H9 (cell line): Measurements from ENCODE around the gene ADAMTS2. TPM values are rescaled to one million over a fixed set of nuclear protein-coding genes. Genes with fewer than 3 reads are reported as not detected.

ENCODE experiments used
- DNase-seq: peaks from one replicate; pipeline ENCODE4 v3.0.0-alpha.2; 2017
- H2AFZ ChIP-seq: one replicate; pipeline ENCODE4 v1.6.1; 2013; ENCODE audit warnings: mild to moderate bottlenecking, low read length, control low read depth, moderate library complexity
- H2AK5ac ChIP-seq: 2 replicates; pipeline ENCODE4 v1.6.1; 2013; ENCODE audit warnings: low read length, control low read depth, mixed read lengths; ENCODE audit not compliant: insufficient read length
- H2BK120ac ChIP-seq: one replicate; pipeline ENCODE4 v1.6.1; 2013; ENCODE audit warnings: low read depth, mild to moderate bottlenecking, low read length, control low read depth, inconsistent platforms; ENCODE audit not compliant: poor library complexity, severe bottlenecking
- H2BK12ac ChIP-seq: 2 replicates; pipeline ENCODE4 v1.6.1; 2013; ENCODE audit warnings: low read length, control low read depth, mixed read lengths, low read depth; ENCODE audit not compliant: insufficient read length
- H2BK15ac ChIP-seq: 2 replicates; pipeline ENCODE4 v1.6.1; 2013; ENCODE audit warnings: low read depth, low read length, control low read depth
- H2BK20ac ChIP-seq: one replicate; pipeline ENCODE4 v1.6.1; 2013; ENCODE audit warnings: low read depth, mild to moderate bottlenecking, low read length, control low read depth, inconsistent platforms; ENCODE audit not compliant: poor library complexity, severe bottlenecking
- H2BK5ac ChIP-seq: 2 replicates; pipeline ENCODE4 v1.6.1; 2013; ENCODE audit warnings: low read length, control low read depth, mixed read lengths; ENCODE audit not compliant: insufficient read length
- H3K14ac ChIP-seq: 2 replicates; pipeline ENCODE4 v1.6.1; 2013; ENCODE audit warnings: low read length, control low read depth; ENCODE audit not compliant: insufficient read depth
- H3K18ac ChIP-seq: 2 replicates; pipeline ENCODE4 v1.6.1; 2013; ENCODE audit warnings: low read depth, mild to moderate bottlenecking, mixed read lengths, low read length, control low read depth; ENCODE audit not compliant: insufficient read length
- H3K23ac ChIP-seq: 2 replicates; pipeline ENCODE4 v1.6.1; 2013; ENCODE audit warnings: low read length, control low read depth, mixed read lengths, low read depth; ENCODE audit not compliant: insufficient read length
- H3K23me2 ChIP-seq: 2 replicates; pipeline ENCODE4 v1.6.1; 2013; ENCODE audit warnings: low read depth, mild to moderate bottlenecking, mixed read lengths, low read length, control low read depth; ENCODE audit not compliant: insufficient read length, poor library complexity, severe bottlenecking
- H3K27ac ChIP-seq: 2 replicates; pipeline ENCODE4 v1.5.1; 2013; ENCODE audit warnings: low read length, control low read depth, mixed read lengths, low read depth; ENCODE audit not compliant: insufficient read length
- H3K27me3 ChIP-seq: 2 replicates; pipeline ENCODE4 v1.6.1; 2013; ENCODE audit warnings: low read length, control low read depth, inconsistent platforms; ENCODE audit not compliant: insufficient read depth
- H3K4ac ChIP-seq: 2 replicates; pipeline ENCODE4 v1.6.1; 2013; ENCODE audit warnings: low read depth, mild to moderate bottlenecking, control low read depth, inconsistent platforms, low read length, moderate library complexity
- H3K4me1 ChIP-seq: 2 replicates; pipeline ENCODE4 v1.6.1; 2013; ENCODE audit warnings: low read length, control low read depth, inconsistent platforms; ENCODE audit not compliant: insufficient read depth
- H3K4me2 ChIP-seq: 2 replicates; pipeline ENCODE4 v1.6.1; 2013; ENCODE audit warnings: low read length, control low read depth, mixed read lengths; ENCODE audit not compliant: insufficient read length, insufficient read depth
- H3K56ac ChIP-seq: 2 replicates; pipeline ENCODE4 v1.6.1; 2013; ENCODE audit warnings: low read depth, mild to moderate bottlenecking, mixed read lengths, low read length, control low read depth; ENCODE audit not compliant: insufficient read length
- H3K79me1 ChIP-seq: 2 replicates; pipeline ENCODE4 v1.6.1; 2013; ENCODE audit warnings: low read depth, mild to moderate bottlenecking, moderate library complexity, low read length, control low read depth, inconsistent platforms; ENCODE audit not compliant: insufficient read depth, poor library complexity, severe bottlenecking
- H3K79me2 ChIP-seq: 2 replicates; pipeline ENCODE4 v1.6.1; 2013; ENCODE audit warnings: low read length, control low read depth, inconsistent platforms; ENCODE audit not compliant: insufficient read depth
- H3K9ac ChIP-seq: 2 replicates; pipeline ENCODE4 v1.6.1; 2013; ENCODE audit warnings: low read length, control low read depth, mixed read lengths; ENCODE audit not compliant: insufficient read length; ENCODE audit errors: extremely low read depth
- H3K9me3 ChIP-seq: one replicate; pipeline ENCODE4 v1.6.1; 2013; ENCODE audit warnings: low read depth, low read length, inconsistent platforms; ENCODE audit not compliant: control insufficient read depth
- H3T11ph ChIP-seq: one replicate; pipeline ENCODE4 v1.6.1; 2013; ENCODE audit warnings: mild to moderate bottlenecking, low read length, control low read depth, inconsistent platforms
- H4K20me1 ChIP-seq: one replicate; pipeline ENCODE4 v1.6.1; 2013; ENCODE audit not compliant: control insufficient read depth, insufficient read length, insufficient read depth
- H4K5ac ChIP-seq: 2 replicates; pipeline ENCODE4 v1.6.1; 2013; ENCODE audit warnings: low read depth, mild to moderate bottlenecking, mixed read lengths, low read length, control low read depth; ENCODE audit not compliant: insufficient read length
- H4K8ac ChIP-seq: replicated peaks from 2 replicates; pipeline ENCODE4 v1.6.1; 2013; ENCODE audit warnings: low read length, control low read depth, mixed read lengths, low read depth; ENCODE audit not compliant: insufficient read length
- H4K91ac ChIP-seq: 2 replicates; pipeline ENCODE4 v1.6.1; 2013; ENCODE audit warnings: low read depth, mild to moderate bottlenecking, moderate library complexity, mixed read lengths, low read length, control low read depth; ENCODE audit not compliant: insufficient read length
- H3K27ac Mint-ChIP-seq, 3 experiments: 2 replicates in 2 of 3; 3 replicates in 1 of 3; pipeline ENCODE4 v1.8.0; 2020 to 2021; ENCODE audit warnings: mixed read lengths in 3 of 3, mild to moderate bottlenecking in 1 of 3, moderate library complexity in 1 of 3
- H3K27me3 Mint-ChIP-seq: 2 replicates; pipeline ENCODE4 v1.8.0; 2021; ENCODE audit warnings: low read depth, mild to moderate bottlenecking, moderate library complexity, mixed read lengths
- H3K36me3 Mint-ChIP-seq, 3 experiments: 2 replicates in 2 of 3; 3 replicates in 1 of 3; pipeline ENCODE4 v1.8.0; 2020 to 2021; ENCODE audit warnings: low read depth in 3 of 3, mixed read lengths in 3 of 3; ENCODE audit not compliant: insufficient read depth in 1 of 3
- H3K4me1 Mint-ChIP-seq, 2 experiments: 2 replicates each; pipeline ENCODE4 v1.8.0; 2020; ENCODE audit warnings: mixed read lengths in 2 of 2
- H3K4me3 Mint-ChIP-seq, 2 experiments: 2 replicates in 1 of 2; 3 replicates in 1 of 2; pipeline ENCODE4 v1.8.0; 2020 to 2021; ENCODE audit warnings: mild to moderate bottlenecking in 2 of 2, mixed read lengths in 2 of 2, moderate library complexity in 1 of 2
- H3K9me3 Mint-ChIP-seq, 2 experiments: 2 replicates in 1 of 2; 3 replicates in 1 of 2; pipeline ENCODE4 v1.8.0; 2020; ENCODE audit warnings: mild to moderate bottlenecking in 2 of 2, mixed read lengths in 2 of 2, moderate library complexity in 1 of 2
- CTCF ChIP-seq: fragments of 200-600 bp; sonication (generic); conservative IDR thresholded peaks from 3 replicates; pipeline ENCODE4 v1.8.0; 2021; ENCODE audit warnings: antibody characterized with exemption, mild to moderate bottlenecking
- WGBS: extraction: QIAGEN DNeasy Blood & Tissue Kit; methylation state at CpG from one replicate; pipeline ENCODE4 v1.1.7; 2013; ENCODE audit warnings: missing lambda C conversion rate, low lambda C conversion rate, mixed read lengths; ENCODE audit not compliant: insufficient read length; ENCODE audit errors: extremely low coverage; 5-methylcytosine and 5-hydroxymethylcytosine counted together
- total RNA-seq: library from RNA; stranded (reverse); gene quantifications from 2 replicates; pipeline ENCODE4 v1.2.1, GENCODE V29; 2021

Gene ADAMTS2
- total RNA-seq, 1 experiment from 2014 or later, result 5.4 TPM

DNA sequence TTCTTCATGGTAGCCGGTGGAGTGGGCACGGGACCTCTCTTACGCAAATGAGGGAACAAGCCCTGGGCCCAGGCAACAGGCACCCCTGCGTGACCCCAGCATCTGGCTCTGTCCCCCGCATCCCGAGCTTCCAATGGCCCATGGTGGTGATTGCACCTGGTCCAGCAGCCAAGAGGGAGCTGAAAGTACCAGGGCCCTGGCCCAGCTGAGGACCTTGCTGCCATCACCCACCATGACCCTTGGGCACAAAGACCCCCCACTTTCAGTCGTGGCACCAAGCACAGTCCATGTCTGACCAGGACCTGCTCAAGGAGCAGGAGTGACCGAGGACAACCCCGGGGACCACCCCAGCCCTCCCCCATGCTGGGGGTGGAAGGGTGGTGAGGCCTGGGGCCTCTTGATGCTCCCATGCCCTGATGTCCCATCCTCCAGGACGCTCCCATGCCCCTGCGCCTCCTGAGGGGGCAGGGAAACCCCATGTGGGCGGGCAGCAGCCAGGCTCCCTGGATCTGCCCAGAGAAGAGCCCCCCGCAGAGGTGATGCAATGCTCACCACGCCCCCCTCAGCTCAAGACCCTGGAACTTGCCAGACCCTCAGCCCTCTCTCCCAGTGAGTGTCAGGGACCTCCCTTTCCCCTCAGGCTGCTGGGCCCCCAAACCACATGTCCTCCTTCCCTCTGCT lies 123.9 kb downstream of the ADAMTS2 start:
- Histone ChIP-seq H3K23ac (no peak overlapping the region), H3K9ac (no peak overlapping the region), H2BK12ac (no peak overlapping the region), H2BK15ac (no peak overlapping the region), H3K9me3 (peaks cover 10% of the 10 kb centered on the region), H3K27me3 (no peaks in the 10 kb centered on the region), H3K27ac (no peak overlapping the region), H3T11ph (no peak overlapping the region), H3K56ac (no peak overlapping the region), H3K79me2 (no peaks in the 10 kb centered on the region), H2BK5ac (no peak overlapping the region), H2AK5ac (no peak overlapping the region), H4K91ac (no peak overlapping the region), H4K5ac (no peak overlapping the region), H4K8ac (no peak overlapping the region), H3K14ac (no peak overlapping the region; the same call in 1 of the 2 replicates), H2BK120ac (no peak overlapping the region), H3K4me1 (no peaks in the 10 kb centered on the region), H3K4ac (no peak overlapping the region), H3K79me1 (no peaks in the 10 kb centered on the region), H3K4me2 (no peak overlapping the region), H3K18ac (no peak overlapping the region), H4K20me1 (no peaks in the 10 kb centered on the region), H3K23me2 (no peaks in the 10 kb centered on the region), H2BK20ac (no peak overlapping the region), H2AFZ (no peak overlapping the region)
- TF ChIP-seq CTCF, result no peak
- Mint-ChIP-seq H3K4me3 (no peak overlapping the region; a peak in 1 of 5 replicates), H3K27ac (peak overlapping the region in 1 of 3 experiments; percentile 77; a peak in 2 of 7 replicates), H3K4me1 (peaks cover 6 to 14% of the 10 kb centered on the region in 2 experiments; a peak in 3 of 4 replicates), H3K9me3 (peaks cover 23 to 28% of the 10 kb centered on the region in 2 experiments), H3K36me3 (peaks cover 20 to 25% (median 24%) of the 10 kb centered on the region in 3 experiments), H3K27me3 (peaks cover 2% of the 10 kb centered on the region)
- no peak for DNase-seq
- WGBS, result no CpG with 5 or more reads among the region's 14 CpGs
